Endothelial cell of umbilical vein (primary cell): ENCODE measurements around the gene KLHL11. TPM values are rescaled to one million over a fixed set of nuclear protein-coding genes. Genes with fewer than 3 reads are reported as not detected.

Experiments used
- BruUV-seq: library from RNA; stranded (reverse); fragments of 400-500 nt; replicated peaks from 2 replicates; lab custom pipeline; 2021; lab: Mats Ljungman, UMichigan
- CTCF ChIA-PET: fragments of 300-600, 350-600 bp; sonication (Branson Sonifier 250); formaldehyde crosslinking; loops from one replicate; lab custom pipeline; 2021; ENCODE audit warnings: antibody characterized with exemption, inconsistent platforms; lab: Charles Lee
- POLR2A ChIA-PET: fragments of 300-600, 350-600 bp; sonication (Branson Sonifier 250); formaldehyde crosslinking; loops from one replicate; lab custom pipeline; 2021; ENCODE audit warnings: antibody characterized with exemption, inconsistent platforms; lab: Charles Lee
- DNase-seq: peaks from one replicate; pipeline ENCODE4 v3.0.0-alpha.2; 2011; ENCODE audit warnings: low read depth, low spot score
- FAIRE-seq: peaks from 2 replicates; lab custom pipeline; 2011; peaks lifted over from hg19 to GRCh38; lab: Jason Lieb, UNC
- H2AFZ ChIP-seq: 2 replicates; pipeline ENCODE4 v1.6.0; 2012; ENCODE audit warnings: low read depth, low read length, control low read depth, inconsistent platforms
- H3K27ac ChIP-seq: 2 replicates; pipeline ENCODE4 v1.5.1; 2011; ENCODE audit warnings: low read depth, mild to moderate bottlenecking, control low read depth, low read length, moderate library complexity; ENCODE audit not compliant: insufficient read depth
- H3K27me3 ChIP-seq, 2 experiments: 2 replicates each; pipeline versions ENCODE4 v1.6.0 to v1.6.1; 2011; ENCODE audit warnings: low read length in 2 of 2, mixed read lengths in 1 of 2; ENCODE audit not compliant: control insufficient read depth in 2 of 2, insufficient read depth in 2 of 2
- H3K36me3 ChIP-seq, 2 experiments: 2 replicates in 1 of 2; 3 replicates in 1 of 2; pipeline ENCODE4 v1.5.1; 2011; ENCODE audit warnings: low read length in 2 of 2, mild to moderate bottlenecking in 1 of 2, moderate library complexity in 1 of 2; ENCODE audit not compliant: control insufficient read depth in 2 of 2, insufficient read depth in 2 of 2; ENCODE audit errors: extremely low read depth in 1 of 2
- H3K4me1 ChIP-seq: 3 replicates; pipeline ENCODE4 v1.5.1; 2011; ENCODE audit warnings: mild to moderate bottlenecking, low read length; ENCODE audit not compliant: control insufficient read depth, insufficient read depth; ENCODE audit errors: extremely low read depth
- H3K4me2 ChIP-seq: 2 replicates; pipeline ENCODE4 v1.6.1; 2011; ENCODE audit warnings: low read length, control low read depth, mixed read lengths; ENCODE audit not compliant: insufficient read depth
- H3K4me3 ChIP-seq, 3 experiments: fragments of 200-600 bp in 1 of 3; sonication (generic), shearing (Covaris generic) in 1 of 3; replicated peaks in 1 of 3; 2 replicates each; pipeline ENCODE4 v1.5.1; 2011 to 2016; ENCODE audit warnings: control low read depth in 3 of 3, low read length in 3 of 3, mild to moderate bottlenecking in 2 of 3, inconsistent platforms in 1 of 3, low read depth in 1 of 3, moderate library complexity in 1 of 3; ENCODE audit not compliant: insufficient read depth in 1 of 3
- H3K79me2 ChIP-seq: 2 replicates; pipeline ENCODE4 v1.6.0; 2012; ENCODE audit warnings: low read length, inconsistent platforms; ENCODE audit not compliant: control insufficient read depth, insufficient read depth
- H3K9ac ChIP-seq: replicated peaks from 2 replicates; pipeline ENCODE3; 2011; ENCODE audit warnings: low read length, control low read depth; ENCODE audit not compliant: insufficient read depth; ENCODE audit errors: extremely low read depth
- H3K9me1 ChIP-seq: replicated peaks from 3 replicates; pipeline ENCODE4 v1.6.0; 2011; ENCODE audit warnings: mild to moderate bottlenecking, low read length; ENCODE audit not compliant: control insufficient read depth, insufficient read depth; ENCODE audit errors: extremely low read depth
- H3K9me3 ChIP-seq: replicated peaks from 2 replicates; pipeline ENCODE4 v1.5.1; 2012; ENCODE audit warnings: low read length, inconsistent platforms; ENCODE audit not compliant: control insufficient read depth, insufficient read depth
- H4K20me1 ChIP-seq: replicated peaks from 2 replicates; pipeline ENCODE3; 2011; ENCODE audit warnings: mild to moderate bottlenecking, low read length; ENCODE audit not compliant: control insufficient read depth, insufficient read depth; ENCODE audit errors: extremely low read depth
- JUN ChIP-seq: IDR thresholded peaks from 2 replicates; pipeline ENCODE4 v1.6.1; 2011; ENCODE audit warnings: borderline replicate concordance, low read depth; ENCODE audit not compliant: insufficient read length, insufficient read depth
- MYC ChIP-seq: IDR thresholded peaks from one replicate; pipeline ENCODE4 v1.6.1; 2011; ENCODE audit warnings: mild to moderate bottlenecking, low read depth, low read length
- dilution Hi-C: fragments of 300-500 bp; cut with MboI; formaldehyde crosslinking; loops from one replicate; pipeline ENCODE4 v1.15.0; 2019; ENCODE audit warnings: low sequenced_read_pairs; ENCODE audit not compliant: extremely low pct_ligation_motif_present
- intact Hi-C: fragments of 100-400 bp; cut with micrococcal nuclease; formaldehyde crosslinking; loops from one replicate; pipeline ENCODE4 v1.10.0; 2022
- polyA plus RNA-seq, 4 experiments: library from polyadenylated mRNA; depleted of rRNA in 3 of 4; stranded (reverse) in 3 of 4; unstranded in 1 of 4; fragments of >200 nt; gene quantifications; 2 replicates each; pipeline versions ENCODE4 v1.2.1 to v1.2.3, GENCODE V29; 2011 to 2012; ENCODE audit warnings: missing spikeins in 1 of 4
- total RNA-seq: library from RNA; stranded (reverse); gene quantifications from 2 replicates; pipeline ENCODE4 v1.2.3, GENCODE V29; 2021
- TF ChIP-seq, protein P1 (sequence below), 2 donors: IDR thresholded peaks; 1 replicate in 1 of 2; 2 replicates in 1 of 2; pipeline ENCODE4 v1.5.1; 2011; ENCODE audit warnings: low read length in 2 of 2, mild to moderate bottlenecking in 2 of 2, moderate library complexity in 2 of 2, control low read depth in 1 of 2, inconsistent platforms in 1 of 2, low read depth in 1 of 2; ENCODE audit not compliant: insufficient read depth in 1 of 2; ENCODE audit errors: extremely low read depth in 1 of 2
- TF ChIP-seq, protein P2 (sequence below): IDR thresholded peaks from 2 replicates; pipeline ENCODE4 v1.6.1; 2011; ENCODE audit not compliant: insufficient read depth, insufficient read length

The KLHL11 gene
- total and polyA plus RNA-seq, 2 donors (not counting 3 experiments of a cell fraction or from before 2014, with no cell fraction given): 3.1 to 11.0 TPM

DNA sequence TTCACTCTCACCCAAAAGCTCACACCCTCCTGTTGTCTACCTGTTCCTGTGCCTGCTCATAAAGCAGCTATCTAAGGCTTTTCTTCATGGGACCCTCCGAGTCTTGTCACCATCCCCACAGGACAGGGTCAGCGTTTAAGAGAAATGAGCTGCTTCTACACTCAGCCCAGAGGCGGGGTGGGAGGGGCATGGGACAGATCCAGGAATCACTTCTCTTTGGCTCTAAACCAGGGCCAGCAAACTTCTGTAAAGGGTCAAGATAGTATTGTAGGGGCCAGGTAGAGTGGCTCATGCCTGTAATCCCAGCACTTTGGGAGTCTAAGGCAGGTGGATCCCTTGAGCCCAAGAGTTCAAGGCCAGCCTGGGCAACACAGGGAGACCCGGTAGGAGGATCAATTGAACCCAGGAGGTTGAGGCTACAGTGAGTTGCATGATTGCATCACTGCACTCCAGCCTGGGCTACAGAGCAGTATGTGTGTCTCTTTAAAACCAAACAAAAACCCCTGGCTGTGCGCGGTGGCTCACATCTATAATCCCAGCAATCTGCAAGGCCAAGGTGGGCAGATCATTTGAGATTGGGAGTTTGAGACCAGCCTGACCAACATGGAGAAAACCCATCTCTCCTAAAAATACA is 23.2 kb upstream of the KLHL11 start:
- H4K20me1 ChIP-seq: no peaks in the 10 kb centered on the region
- CTCF ChIA-PET: interaction anchor here (1.2 kb wide), 1 partner anchor 71 kb away, joined by 5 read pairs; no protein-coding TSS in a partner anchor

More for the DNA sequence above, 23.2 kb upstream of the KLHL11 start:
- Histone ChIP-seq H3K9me3 (no peaks in the 10 kb centered on the region), H3K9ac (no peak overlapping the region), H3K4me3 (no peak overlapping the region), H3K79me2 (peaks cover 9% of the 10 kb centered on the region), H3K36me3 (peaks cover 55 to 63% of the 10 kb centered on the region in 2 experiments), H3K9me1 (no peaks in the 10 kb centered on the region), H3K27me3 (no peaks in the 10 kb centered on the region), H3K4me1 (no peaks in the 10 kb centered on the region), H3K4me2 (no peak overlapping the region), H3K27ac (no peak overlapping the region), H2AFZ (no peak overlapping the region)
- no peak for TF ChIP-seq MYC
- TF ChIP-seq, protein P1, sequence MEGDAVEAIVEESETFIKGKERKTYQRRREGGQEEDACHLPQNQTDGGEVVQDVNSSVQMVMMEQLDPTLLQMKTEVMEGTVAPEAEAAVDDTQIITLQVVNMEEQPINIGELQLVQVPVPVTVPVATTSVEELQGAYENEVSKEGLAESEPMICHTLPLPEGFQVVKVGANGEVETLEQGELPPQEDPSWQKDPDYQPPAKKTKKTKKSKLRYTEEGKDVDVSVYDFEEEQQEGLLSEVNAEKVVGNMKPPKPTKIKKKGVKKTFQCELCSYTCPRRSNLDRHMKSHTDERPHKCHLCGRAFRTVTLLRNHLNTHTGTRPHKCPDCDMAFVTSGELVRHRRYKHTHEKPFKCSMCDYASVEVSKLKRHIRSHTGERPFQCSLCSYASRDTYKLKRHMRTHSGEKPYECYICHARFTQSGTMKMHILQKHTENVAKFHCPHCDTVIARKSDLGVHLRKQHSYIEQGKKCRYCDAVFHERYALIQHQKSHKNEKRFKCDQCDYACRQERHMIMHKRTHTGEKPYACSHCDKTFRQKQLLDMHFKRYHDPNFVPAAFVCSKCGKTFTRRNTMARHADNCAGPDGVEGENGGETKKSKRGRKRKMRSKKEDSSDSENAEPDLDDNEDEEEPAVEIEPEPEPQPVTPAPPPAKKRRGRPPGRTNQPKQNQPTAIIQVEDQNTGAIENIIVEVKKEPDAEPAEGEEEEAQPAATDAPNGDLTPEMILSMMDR (IDR thresholded peaks at IDR 0.05; ENCODE audit: extremely low read depth in 1 of 2, insufficient read depth in 1 of 2, low read depth in 1 of 2, low read length in 2 of 2): no peak
- no peak for TF ChIP-seq JUN
- TF ChIP-seq, protein P2, sequence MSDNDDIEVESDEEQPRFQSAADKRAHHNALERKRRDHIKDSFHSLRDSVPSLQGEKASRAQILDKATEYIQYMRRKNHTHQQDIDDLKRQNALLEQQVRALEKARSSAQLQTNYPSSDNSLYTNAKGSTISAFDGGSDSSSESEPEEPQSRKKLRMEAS: no peak
- dilution Hi-C loops (no loop called here), intact Hi-C loops (loop anchor here (5.0 kb wide), 1 partner anchor 151 kb away; no protein-coding TSS in a partner anchor)
- POLR2A ChIA-PET: no interaction called here
- DNase-seq (no peak), FAIRE-seq (peak; percentile 35)
- BruUV-seq: no TSS peak
